Activated T-cell treated with anti-CD3 and anti-CD28 coated beads, Interleukin-2, amount 50 U/mL, for 24 hours (primary cell): Measurements from ENCODE around the gene PLD1.

Experiments used
- DNase-seq: peaks from one replicate; pipeline ENCODE4 v3.0.0-alpha.2; 2020
- H3K27ac Mint-ChIP-seq: 2 replicates; pipeline ENCODE4 v1.8.0; 2020; ENCODE audit warnings: mild to moderate bottlenecking, mixed read lengths
- H3K27me3 Mint-ChIP-seq: 2 replicates; pipeline ENCODE4 v1.8.0; 2020; ENCODE audit warnings: mixed read lengths
- H3K36me3 Mint-ChIP-seq: 2 replicates; pipeline ENCODE4 v1.8.0; 2020; ENCODE audit warnings: low read depth, mixed read lengths
- H3K4me1 Mint-ChIP-seq: 2 replicates; pipeline ENCODE4 v1.8.0; 2020; ENCODE audit warnings: low read depth, mixed read lengths
- H3K4me3 Mint-ChIP-seq: 2 replicates; pipeline ENCODE4 v1.8.0; 2020; ENCODE audit warnings: mild to moderate bottlenecking, moderate library complexity, mixed read lengths
- H3K9me3 Mint-ChIP-seq: 2 replicates; pipeline ENCODE4 v1.8.0; 2020; ENCODE audit warnings: mixed read lengths

The PLD1 gene

DNA sequence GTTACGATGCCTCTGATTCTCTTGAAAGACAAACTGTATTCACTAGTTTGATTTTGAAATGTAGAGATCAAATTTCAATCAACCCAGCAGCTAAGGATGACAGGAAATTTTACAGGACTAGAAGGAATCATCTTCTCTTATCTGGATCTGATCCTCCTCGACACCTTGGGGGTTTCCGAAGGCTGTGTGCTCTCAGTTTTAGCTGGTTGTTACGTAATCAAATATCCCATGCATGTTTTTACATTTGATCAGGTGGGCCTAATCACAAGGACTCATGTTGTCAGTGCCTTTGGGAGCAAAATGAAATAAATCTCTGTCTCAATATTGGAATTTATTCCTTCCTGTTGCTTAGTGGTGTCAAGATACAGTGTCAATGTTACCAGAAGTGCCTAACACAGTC, 208.2 kb downstream of the PLD1 start:
- Mint-ChIP-seq H3K27ac (no peak overlapping the region), H3K4me1 (no peaks in the 10 kb centered on the region), H3K9me3 (no peaks in the 10 kb centered on the region), H3K36me3 (no peaks in the 10 kb centered on the region), H3K4me3 (no peak overlapping the region), H3K27me3 (no peaks in the 10 kb centered on the region)
- DNase-seq, result no peak

- Mint-ChIP-seq H3K4me1 (no peaks in the 10 kb centered on the region), H3K27me3 (no peaks in the 10 kb centered on the region), H3K27ac (no peak overlapping the region), H3K36me3 (no peaks in the 10 kb centered on the region), H3K4me3 (no peak overlapping the region), H3K9me3 (no peaks in the 10 kb centered on the region)
- no peak for DNase-seq
These were observed 210.3 kb downstream of the PLD1 start for GRCh38 chr3:171600030-171600429.

GRCh38 chr3:171598990-171599389, 211.3 kb downstream of the PLD1 start:
- no peak for DNase-seq
- Mint-ChIP-seq H3K4me1 (no peaks in the 10 kb centered on the region), H3K27ac (no peak overlapping the region), H3K9me3 (no peaks in the 10 kb centered on the region), H3K36me3 (no peaks in the 10 kb centered on the region), H3K4me3 (no peak overlapping the region), H3K27me3 (no peaks in the 10 kb centered on the region)

- Mint-ChIP-seq H3K27ac (no peak overlapping the region), H3K4me3 (no peak overlapping the region), H3K9me3 (no peaks in the 10 kb centered on the region), H3K27me3 (no peaks in the 10 kb centered on the region), H3K36me3 (no peaks in the 10 kb centered on the region), H3K4me1 (no peaks in the 10 kb centered on the region)
- no peak for DNase-seq
These were observed 217.5 kb downstream of the PLD1 start for GRCh38 chr3:171592786-171593185.

DNA sequence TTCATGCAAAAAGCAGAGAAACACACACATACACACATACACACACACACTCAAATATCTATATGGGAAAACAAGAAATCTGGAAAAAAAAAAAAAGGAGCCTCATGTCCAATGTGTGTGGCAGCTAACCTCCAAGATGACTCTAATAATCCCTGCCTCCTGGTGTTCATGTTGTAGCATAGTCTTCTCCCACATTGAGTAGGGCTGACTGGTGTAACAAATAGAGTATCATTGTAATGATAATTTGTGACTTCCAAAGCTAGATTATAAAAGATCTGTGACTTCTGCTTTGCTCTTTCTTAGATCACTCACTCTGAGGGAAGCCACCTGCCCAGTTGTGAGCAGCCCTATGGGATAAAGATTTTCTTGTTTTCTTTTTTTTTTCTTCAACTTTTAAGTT, 219.2 kb downstream of the PLD1 start:
- no peaks in the 10 kb centered on the region for H3K36me3 Mint-ChIP-seq
- H3K9me3 Mint-ChIP-seq, result no peaks in the 10 kb centered on the region
- H3K27me3 Mint-ChIP-seq, result no peaks in the 10 kb centered on the region
- H3K4me1 Mint-ChIP-seq, result no peaks in the 10 kb centered on the region
- no peak overlapping the region for H3K27ac Mint-ChIP-seq
- no peak for DNase-seq
- no peak overlapping the region for H3K4me3 Mint-ChIP-seq

DNA sequence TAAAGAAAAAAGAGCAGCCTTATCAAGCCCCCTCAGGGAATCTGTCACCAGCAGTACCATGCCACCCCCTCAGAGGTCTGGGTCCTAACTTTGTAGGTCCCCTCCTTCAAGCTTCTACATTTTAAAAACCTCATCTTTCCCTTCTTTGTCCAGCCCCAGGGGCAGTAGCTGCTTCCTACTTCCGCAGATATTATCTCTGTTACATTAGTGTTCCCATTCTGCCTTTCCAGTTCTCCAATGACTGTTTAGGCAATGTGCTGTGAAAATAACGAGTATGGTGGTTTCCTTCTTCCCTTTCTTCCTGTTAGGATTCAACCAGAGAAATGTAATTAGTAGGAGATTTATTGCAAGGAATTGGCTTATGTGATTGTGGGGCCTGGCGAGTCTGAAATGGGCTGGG, 224.0 kb downstream of the PLD1 start:
- no peaks in the 10 kb centered on the region for H3K27me3 Mint-ChIP-seq
- no peaks in the 10 kb centered on the region for H3K36me3 Mint-ChIP-seq
- no peak overlapping the region for H3K4me3 Mint-ChIP-seq
- DNase-seq, result no peak
- H3K4me1 Mint-ChIP-seq, result no peaks in the 10 kb centered on the region
- no peak overlapping the region for H3K27ac Mint-ChIP-seq
- H3K9me3 Mint-ChIP-seq, result no peaks in the 10 kb centered on the region

DNA sequence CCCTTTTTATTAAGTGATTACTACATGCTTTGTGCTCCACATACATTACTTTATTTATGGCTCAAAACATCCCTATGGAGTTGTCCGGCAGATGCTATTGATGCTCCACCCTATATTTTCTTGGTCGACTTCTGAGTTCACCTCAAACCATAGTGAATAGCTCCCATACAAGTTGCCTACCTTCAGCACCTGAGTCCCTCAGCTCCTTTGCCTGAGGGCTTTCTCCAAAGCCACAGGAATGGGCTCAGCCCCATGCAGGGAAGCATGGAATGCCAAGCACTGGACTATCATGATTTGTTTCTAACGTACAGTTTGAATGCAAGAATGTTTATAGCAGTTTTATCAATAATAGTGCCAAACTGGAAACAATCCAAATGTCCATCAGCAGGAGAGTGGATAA, 225.2 kb downstream of the PLD1 start:
- no peak for DNase-seq
- no peak overlapping the region for H3K4me3 Mint-ChIP-seq
- H3K9me3 Mint-ChIP-seq, result no peaks in the 10 kb centered on the region
- no peak overlapping the region for H3K27ac Mint-ChIP-seq
- H3K4me1 Mint-ChIP-seq, result no peaks in the 10 kb centered on the region
- no peaks in the 10 kb centered on the region for H3K27me3 Mint-ChIP-seq
- no peaks in the 10 kb centered on the region for H3K36me3 Mint-ChIP-seq

DNA sequence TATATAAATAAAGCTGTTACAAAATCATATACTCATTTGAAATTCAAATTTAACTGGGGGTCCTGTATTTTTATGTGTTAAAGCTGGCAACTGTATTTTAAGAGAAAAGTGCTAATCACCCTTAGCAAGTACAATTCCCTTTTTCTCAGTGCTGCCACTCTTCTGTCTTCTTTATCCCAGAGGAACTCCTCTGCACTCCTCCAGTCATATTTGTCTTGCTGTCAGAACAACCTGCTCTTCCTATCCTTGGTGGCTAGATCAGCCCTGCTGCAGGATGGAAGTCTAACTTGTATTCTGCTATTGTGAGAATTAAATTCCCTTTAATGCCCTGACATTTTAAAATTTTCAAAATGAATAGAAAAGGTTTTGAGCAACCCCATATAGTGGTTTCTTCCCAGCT, 226.2 kb downstream of the PLD1 start:
- Mint-ChIP-seq H3K27me3 (no peaks in the 10 kb centered on the region), H3K4me3 (no peak overlapping the region), H3K36me3 (no peaks in the 10 kb centered on the region), H3K4me1 (no peaks in the 10 kb centered on the region), H3K27ac (no peak overlapping the region), H3K9me3 (no peaks in the 10 kb centered on the region)
- DNase-seq, result no peak

- Mint-ChIP-seq H3K4me3 (no peak overlapping the region), H3K27me3 (no peaks in the 10 kb centered on the region), H3K9me3 (no peaks in the 10 kb centered on the region), H3K4me1 (no peaks in the 10 kb centered on the region), H3K36me3 (no peaks in the 10 kb centered on the region), H3K27ac (no peak overlapping the region)
- DNase-seq, result no peak
These were observed 235.6 kb downstream of the PLD1 start for GRCh38 chr3:171574556-171575240.

GRCh38 chr3:171569571-171570132, 240.6 kb downstream of the PLD1 start:
- Mint-ChIP-seq H3K27ac (no peak overlapping the region), H3K4me1 (no peaks in the 10 kb centered on the region), H3K27me3 (no peaks in the 10 kb centered on the region), H3K4me3 (no peak overlapping the region), H3K36me3 (no peaks in the 10 kb centered on the region), H3K9me3 (no peaks in the 10 kb centered on the region)
- no peak for DNase-seq

DNA sequence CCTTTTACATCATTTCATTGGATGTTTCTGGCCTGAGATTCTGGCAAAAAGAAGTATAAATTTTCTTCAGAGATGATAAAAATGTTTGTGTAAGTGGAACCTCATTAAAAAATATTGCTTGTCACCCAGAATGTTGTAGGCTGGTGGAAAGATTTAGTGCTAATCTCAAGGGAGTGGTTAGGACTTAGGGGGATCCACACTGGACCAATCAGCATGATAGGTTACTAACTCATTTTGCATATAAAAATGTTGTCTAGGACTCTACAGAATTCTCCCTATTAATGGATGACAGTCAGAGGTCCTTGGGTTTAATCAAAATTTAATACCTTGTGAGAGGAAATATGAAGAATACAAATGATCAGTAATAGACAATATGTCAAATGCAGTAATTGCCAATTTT, 241.5 kb downstream of the PLD1 start:
- no peak overlapping the region for H3K27ac Mint-ChIP-seq
- no peak overlapping the region for H3K4me3 Mint-ChIP-seq
- H3K4me1 Mint-ChIP-seq, result no peaks in the 10 kb centered on the region
- H3K9me3 Mint-ChIP-seq, result no peaks in the 10 kb centered on the region
- no peaks in the 10 kb centered on the region for H3K36me3 Mint-ChIP-seq
- no peak for DNase-seq
- H3K27me3 Mint-ChIP-seq, result no peaks in the 10 kb centered on the region

- Mint-ChIP-seq H3K4me3 (no peak overlapping the region), H3K9me3 (no peaks in the 10 kb centered on the region), H3K27ac (no peak overlapping the region), H3K4me1 (peaks cover 5% of the 10 kb centered on the region), H3K36me3 (no peaks in the 10 kb centered on the region), H3K27me3 (no peaks in the 10 kb centered on the region)
- DNase-seq, result no peak
These were observed 243.4 kb downstream of the PLD1 start for GRCh38 chr3:171566803-171567422.

GRCh38 chr3:171565481-171566058, 244.7 kb downstream of the PLD1 start:
- no peak for DNase-seq

DNA sequence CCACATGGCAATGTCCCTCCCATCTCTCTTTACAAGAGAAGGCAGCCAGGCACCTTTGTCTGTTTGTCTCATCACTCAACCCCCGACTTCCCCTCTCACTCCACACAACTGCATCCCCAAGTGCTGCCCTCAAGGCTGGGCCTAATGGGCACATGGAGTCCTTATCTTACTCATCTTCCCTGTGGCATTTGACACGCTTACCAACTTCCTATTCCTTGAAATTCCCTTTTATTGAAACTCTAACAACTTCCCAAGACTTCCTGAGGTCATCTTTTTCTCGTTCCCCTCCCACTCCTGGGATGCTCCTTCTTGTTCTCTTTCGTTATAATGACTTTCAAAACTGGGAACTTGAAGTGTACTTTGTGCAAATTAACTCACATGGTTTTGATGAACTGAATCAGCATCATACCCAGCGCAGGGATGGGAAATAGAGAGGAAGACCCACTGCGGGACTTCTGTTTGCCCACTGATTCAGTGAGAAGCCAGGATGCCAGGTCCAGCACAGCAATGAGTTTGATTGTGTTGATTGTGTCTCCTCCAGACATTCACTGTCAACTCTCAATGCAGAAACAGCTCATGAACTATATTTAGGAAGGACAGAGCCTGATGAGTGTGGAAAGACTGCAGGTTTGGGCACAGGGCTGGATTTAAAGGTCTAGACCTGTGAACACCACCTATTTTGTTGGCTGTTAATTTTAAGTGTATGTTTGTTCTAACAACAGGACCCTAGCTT, 245.4 kb downstream of the PLD1 start:
- no peak overlapping the region for H3K27ac Mint-ChIP-seq
- H3K4me3 Mint-ChIP-seq, result no peak overlapping the region
- no peaks in the 10 kb centered on the region for H3K27me3 Mint-ChIP-seq

More at GRCh38 chr3:171565481-171566058, 244.7 kb downstream of the PLD1 start:
- Mint-ChIP-seq H3K4me1 (peaks cover 16% of the 10 kb centered on the region), H3K36me3 (no peaks in the 10 kb centered on the region), H3K27me3 (no peaks in the 10 kb centered on the region), H3K27ac (no peak overlapping the region), H3K4me3 (no peak overlapping the region), H3K9me3 (no peaks in the 10 kb centered on the region)

DNA sequence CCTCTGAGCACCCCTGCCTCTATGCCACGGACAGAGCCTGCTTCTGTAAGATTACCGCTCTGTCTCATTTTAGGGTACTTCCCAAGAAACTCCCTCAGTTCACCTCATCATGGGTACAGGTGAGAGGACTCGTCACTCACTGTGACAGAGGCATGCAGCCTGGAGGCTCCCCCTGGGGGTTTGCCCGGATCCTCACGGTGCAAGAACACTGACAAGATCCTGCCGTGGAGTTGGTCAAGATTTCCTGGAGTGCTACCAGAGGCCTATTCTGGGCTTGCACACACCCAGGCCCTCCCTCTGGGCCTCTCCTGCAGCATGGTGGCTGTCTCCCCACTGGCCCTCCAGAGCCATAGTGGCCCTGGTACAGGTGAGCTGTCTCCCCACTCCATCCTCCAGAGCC, 247.0 kb downstream of the PLD1 start:
- H3K4me1 Mint-ChIP-seq, result peaks cover 16% of the 10 kb centered on the region
- H3K27me3 Mint-ChIP-seq, result no peaks in the 10 kb centered on the region
- H3K27ac Mint-ChIP-seq, result no peak overlapping the region
- DNase-seq, result no peak
- H3K9me3 Mint-ChIP-seq, result no peaks in the 10 kb centered on the region
- no peaks in the 10 kb centered on the region for H3K36me3 Mint-ChIP-seq
- H3K4me3 Mint-ChIP-seq, result no peak overlapping the region

More for the DNA sequence above, 245.4 kb downstream of the PLD1 start:
- no peak for DNase-seq
- H3K4me1 Mint-ChIP-seq, result peaks cover 16% of the 10 kb centered on the region
- no peaks in the 10 kb centered on the region for H3K36me3 Mint-ChIP-seq
- H3K9me3 Mint-ChIP-seq, result no peaks in the 10 kb centered on the region
